NCI-H1417 (cell line): ENCODE data around the gene EMILIN1.
A peak's percentile ranks its signal among the peaks of the same experiment; 100 is the strongest.

ENCODE experiments used
- DNase-seq, 3 experiments: peaks; one replicate each; lab custom pipeline; 2025; lab: John Stamatoyannopoulos, UW

The EMILIN1 gene

DNA sequence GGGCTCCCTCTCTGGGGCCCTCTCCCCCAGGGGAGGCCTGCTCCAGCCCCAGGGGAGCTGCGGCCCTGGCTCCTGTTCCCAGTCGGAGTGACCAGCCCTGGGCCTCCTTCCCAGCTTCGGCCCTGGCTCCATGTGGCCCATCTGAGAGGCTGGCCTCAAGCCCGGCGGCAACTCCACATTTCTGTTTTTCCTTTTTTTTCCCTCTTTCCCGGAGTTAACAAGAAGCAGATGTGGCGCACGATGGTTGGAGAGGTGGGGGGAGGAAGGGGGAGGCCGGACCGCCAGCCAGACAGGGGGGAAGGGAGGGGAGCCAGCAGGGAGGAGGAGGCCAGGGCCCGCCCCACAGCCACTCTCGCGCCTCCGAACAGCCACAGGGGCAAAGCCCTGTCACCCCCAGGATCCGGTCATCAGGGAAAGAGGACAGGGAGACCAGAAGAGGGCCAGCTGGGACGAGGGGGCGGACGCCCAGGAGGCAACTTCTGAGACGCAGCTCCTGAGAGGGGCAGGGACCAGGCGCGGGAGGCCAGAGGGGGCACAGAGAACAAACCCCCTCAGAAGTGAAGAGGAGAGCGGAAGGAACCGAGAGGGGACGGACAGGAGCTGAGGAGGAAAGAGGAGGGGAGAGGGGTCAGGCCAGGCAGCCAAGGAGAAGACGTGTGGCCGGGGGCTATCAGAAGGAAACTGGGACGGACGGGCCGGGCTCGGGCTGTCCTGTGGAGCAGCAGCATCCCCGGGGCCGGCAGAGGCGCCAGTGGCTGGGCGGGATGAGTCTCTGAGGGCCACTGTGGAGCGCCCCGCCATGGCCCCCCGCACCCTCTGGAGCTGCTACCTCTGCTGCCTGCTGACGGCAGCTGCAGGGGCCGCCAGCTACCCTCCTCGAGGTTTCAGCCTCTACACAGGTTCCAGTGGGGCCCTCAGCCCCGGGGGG, at the start of gene EMILIN1:
TSS of gene EMILIN1 (plus strand) at position 349 of the 928 bp plus-strand sequence. CDS start at position 800, 451 bp downstream.
- no peak for DNase-seq

DNA sequence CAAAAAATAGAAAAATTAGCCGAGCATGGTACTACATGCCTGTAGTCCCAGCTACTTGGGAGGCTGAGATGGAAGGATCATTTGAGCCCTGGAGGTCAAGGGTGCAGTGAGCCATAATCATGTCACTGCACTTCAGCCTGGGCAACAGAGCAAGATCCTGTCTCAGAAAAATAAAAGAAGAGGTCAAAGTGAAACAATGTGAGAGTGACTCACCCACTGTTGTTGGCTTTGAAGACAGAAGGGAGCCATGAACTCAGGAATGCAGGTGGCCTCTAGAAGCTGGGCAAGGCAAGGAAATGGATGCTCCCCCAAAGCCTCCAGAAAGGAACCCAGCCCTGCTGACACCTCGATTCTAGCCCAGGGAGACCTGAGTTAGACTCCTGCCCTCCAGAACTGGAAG, 49.4 kb upstream of the EMILIN1 start:
- no peak for DNase-seq

DNA sequence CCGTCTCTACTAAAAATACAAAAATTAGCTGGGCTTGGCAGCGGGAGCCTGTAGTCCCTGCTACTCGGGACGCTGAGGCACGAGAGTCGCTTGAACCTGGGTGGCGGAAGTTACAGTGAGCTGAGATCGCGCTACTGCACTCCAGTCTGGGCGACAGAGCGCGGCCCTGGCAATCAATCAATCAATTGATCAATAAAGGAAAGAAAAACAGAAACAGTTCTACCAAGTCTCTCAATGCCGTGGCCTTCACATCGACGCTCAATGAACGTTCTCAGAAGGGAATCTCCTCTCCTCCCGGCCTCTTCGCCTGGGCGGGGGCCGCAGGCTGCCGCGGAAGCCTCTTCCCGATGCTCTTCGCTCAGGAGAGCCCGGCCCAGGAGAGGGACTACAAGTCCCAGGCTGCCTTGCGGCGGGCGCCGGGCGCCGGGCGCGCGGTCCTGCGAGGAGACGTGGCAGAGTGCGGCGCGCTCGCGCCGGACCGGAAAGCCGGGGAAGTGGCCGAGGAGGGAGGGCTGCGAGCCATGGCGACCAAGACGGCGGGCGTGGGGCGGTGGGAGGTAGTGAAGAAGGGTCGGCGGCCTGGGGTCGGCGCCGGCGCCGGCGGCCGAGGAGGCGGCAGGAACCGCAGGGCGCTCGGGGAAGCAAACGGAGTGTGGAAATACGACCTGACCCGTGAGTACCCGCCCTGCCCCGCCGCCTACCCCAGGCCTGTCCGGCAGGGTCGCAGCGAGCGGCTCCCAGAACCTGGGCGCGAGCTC, 45.7 kb upstream of the EMILIN1 start, which contains the start of gene TMEM214:
TSS of gene TMEM214 (plus strand) at position 471 of the 758 bp plus-strand sequence. CDS start at position 522, 51 bp downstream.
- peak; percentile 92 to 95 (median 93) for DNase-seq

DNA sequence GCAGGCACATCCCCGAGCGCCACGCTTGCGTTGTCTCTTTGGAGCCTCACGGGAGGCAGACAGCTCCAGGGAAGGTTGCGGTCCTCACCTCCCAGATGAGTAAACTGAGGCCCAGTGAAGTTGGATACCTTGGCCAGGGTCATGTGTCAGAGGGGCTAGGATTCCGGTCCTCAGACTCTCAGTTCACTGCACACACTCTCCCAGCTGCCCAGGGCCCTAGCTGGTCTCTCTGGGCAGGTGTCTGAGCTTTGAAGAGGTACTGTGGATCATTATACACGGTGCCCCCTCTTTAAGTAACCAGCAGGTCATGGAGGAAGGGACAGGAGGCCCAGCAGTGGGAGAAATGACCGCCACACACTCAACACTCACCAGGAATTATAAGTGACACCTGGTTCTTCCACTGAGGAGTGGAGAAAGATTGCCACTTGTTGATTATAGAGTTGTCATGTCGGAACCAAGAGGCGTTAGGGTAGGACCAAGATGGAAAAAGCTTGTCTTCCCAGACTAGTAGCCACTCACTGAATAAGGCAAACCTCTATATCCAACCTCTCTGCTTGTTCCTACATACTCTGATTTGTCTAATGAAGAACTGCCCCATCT, 45.1 kb upstream of the EMILIN1 start:
- no peak for DNase-seq

DNA sequence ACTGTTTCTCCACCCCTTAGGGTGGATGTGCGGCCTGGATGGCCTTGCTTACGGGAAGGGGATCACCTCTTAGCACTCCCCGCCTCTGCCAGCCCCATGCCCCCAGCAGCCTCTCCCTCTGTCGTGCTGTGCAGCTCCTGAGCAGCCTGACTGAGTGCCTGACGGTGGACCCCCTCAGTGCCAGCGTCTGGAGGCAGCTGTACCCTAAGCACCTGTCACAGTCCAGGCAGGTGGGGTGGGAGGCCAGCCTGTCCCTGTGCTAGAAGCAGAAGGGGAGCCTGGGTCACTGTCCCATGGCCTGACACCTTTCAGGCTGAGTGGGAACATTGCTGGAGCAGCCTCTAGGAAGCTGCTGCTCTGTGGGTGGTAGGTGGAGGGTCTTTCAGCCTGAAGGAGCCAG, 40.4 kb upstream of the EMILIN1 start:
- no peak for DNase-seq

DNA sequence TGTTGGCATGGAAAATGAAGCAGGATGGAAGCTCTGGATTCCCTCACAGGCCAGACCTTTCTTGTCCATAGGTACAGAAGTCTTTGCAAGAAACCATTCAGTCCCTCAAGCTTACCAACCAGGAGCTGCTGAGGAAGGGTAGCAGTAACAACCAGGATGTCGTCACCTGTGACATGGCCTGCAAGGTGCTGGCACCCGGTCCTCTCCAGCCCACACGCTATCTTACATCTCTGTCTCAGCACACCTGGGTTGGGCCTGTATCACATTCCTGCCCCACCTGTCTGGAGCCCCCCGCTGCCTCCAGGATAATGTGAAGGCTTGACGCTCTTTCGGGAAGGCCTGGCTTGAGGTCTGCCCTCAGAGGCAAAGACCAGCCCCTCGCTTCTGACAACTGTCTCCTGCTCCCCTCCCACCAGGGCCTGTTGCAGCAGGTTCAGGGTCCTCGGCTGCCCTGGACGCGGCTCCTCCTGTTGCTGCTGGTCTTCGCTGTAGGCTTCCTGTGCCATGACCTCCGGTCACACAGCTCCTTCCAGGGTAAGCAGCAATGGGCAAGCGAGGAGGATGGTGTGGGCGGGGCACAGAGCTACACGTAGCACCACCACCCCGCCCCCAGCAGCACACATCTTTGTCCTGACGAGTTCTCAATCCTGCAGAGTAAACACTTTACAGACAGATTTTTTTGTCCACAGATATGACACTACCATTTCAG, 39.6 kb upstream of the EMILIN1 start:
- no peak for DNase-seq

DNA sequence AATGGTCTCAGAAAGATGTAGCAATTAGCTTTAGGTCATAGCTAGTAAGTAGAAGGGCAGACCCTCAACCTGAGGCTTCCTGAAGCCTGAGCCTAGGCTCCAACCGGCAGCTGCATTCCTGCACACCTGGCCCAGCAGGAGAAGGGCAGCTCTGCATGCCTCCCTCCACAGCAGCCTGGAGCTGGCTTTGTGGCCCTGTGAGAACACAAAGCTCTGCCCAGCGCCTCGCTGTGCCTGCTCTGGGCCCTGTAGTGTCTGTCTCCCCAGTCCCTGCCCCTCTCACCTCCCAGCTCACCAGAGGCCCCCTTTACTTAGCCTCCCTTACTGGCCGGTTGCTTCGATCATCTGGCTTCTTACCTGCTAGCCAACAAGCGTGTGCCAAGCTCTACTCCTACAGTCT, 39.0 kb upstream of the EMILIN1 start:
- no peak for DNase-seq

DNA sequence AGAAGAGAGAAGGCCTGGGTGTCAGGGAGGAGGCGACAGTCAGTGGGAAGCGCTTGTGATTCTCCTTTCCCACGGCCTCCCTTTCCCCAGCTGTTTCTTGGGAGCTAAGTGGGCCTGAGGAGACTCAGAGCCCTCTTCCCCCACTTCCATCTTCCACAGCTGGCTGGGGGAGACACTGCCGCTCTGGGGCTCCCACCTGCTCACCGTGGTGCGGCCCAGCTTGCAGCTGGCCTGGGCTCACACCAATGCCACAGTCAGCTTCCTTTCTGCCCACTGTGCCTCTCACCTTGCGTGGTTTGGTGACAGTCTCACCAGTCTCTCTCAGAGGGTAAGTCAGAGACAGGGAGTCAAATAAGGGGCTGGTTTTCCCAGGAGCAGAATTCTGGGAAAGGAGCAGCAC, 38.5 kb upstream of the EMILIN1 start:
- no peak for DNase-seq

DNA sequence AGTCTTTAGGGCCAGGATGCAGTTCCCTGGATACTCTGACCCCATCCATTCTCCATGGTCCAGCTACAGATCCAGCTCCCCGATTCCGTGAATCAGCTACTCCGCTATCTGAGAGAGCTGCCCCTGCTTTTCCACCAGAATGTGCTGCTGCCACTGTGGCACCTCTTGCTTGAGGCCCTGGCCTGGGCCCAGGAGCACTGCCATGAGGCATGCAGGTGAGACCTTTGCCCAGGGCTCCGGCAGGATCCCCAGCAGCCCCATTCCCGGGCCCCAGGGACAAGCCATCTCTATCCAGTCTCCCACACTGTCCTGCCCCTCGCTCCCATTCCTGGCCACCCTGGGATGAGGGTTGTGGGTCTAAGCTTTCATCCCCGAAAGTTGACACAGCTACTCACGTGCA, 38.1 kb upstream of the EMILIN1 start:
- DNase-seq: no peak

DNA sequence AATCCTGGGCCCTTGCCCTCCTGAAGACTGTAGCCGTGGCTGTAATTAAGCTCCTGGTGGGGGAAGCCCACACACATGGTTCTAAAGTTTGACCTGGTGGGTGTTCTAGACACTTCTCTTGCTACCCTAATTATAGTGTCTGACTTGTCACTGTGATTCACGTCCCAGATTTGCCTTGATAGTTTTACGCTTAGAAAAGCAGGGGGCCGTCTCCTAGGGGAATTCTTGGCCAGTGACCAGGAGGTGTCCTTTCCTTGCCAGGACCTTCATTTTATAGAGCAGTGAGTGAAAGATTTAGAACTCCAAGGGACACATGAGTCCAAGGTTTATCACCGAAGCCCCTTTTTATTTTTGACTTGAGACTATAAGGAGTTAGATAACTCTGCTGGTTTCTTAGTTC, 36.7 kb upstream of the EMILIN1 start:
- no peak for DNase-seq

DNA sequence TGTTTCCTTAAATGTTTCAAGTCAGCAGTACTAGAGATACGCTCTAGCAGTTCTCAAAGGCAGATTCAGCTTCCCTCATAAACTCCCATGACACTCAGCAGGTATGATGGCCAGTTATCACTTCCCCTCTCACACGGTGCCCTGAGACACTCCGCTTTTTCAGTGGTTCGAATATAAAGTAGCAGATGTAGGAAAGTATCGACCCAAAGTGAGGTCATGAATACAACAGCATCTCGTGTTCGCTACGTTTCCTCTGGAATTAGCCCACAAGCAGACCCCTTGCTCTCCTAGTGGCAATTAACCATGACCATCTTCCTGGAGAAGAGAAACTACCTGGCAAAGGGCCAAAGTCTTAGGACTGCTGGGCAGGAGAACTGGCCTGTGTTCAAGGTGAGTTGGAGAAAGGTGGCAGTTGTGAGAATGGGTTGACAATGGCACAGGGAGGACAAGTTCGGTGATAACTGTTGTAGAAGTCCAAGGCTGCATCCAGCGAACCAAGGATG, 36.2 kb upstream of the EMILIN1 start:
- DNase-seq: peak in 2 of 3 experiments; percentile 33 to 85

DNA sequence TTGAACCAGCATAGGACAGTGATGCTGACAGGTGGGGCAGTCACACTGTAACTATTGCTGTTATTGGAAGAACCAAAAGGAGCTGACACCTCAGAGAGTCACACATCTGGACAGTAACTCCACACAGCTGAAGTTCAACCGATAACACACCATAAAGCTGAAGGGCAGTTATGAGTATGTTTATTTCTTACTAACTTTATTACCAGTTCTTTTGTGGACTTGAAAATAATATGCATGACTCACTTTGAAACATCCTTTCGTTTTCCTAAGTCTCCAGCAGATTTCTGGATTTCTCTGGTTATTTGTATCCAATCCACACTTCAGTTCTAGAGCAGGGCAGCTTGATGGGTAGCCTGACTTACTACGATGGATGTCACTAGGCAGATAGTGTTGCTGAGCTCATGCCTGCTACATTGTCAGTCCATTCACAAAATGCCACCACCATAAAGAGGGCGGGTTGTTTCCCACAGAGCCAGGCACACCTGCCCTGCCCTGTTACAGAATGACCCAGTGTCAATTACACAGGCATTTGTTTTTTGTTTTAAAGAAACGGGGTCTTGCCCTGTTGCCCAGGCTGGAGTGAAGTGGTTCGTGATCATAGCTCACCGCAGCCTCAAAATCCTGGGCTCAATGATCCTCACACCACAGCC, 35.3 kb upstream of the EMILIN1 start:
- no peak for DNase-seq

DNA sequence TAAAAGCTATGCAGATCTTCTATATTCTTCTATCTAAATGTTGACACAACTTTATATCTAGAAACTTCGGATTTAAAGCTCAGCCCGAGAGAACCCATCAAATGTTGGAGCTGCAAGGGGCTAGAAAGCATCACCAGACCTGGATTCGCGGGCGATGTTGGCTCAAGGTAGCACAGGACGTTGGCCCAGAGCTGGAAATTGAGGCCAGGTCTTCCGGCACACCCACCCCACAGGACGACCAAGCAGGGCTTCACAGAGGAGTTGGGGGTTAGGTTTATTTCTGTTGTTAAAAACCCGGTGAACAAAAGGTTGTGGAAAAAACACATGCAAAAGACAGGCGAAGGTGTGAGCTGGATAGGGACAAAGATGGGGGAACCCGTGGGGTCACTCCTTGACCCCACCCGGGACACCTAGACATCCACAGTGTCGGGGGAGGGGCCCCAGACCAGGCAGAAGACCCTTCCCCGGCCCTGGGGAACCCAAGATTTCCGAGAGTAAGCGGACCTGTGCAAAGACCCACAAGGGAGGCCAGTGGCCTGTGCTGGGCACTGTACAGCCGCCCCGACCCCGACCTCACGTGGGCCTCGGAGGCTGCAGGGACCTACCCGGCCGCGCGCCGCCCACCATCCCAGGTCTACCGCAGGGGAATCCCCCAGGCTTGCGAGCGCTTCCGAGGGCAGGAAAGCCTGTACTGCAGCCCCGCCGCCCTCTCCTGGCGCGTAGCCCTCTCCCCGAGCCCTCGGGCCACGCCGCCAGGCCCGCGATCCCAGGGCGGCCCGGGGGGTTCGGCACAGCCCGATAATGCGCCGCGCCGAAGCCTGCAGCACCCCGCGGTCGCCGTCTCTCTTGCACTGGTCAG, 28.8 kb upstream of the EMILIN1 start:
- DNase-seq: peak in 1 of 3 experiments; percentile 91

DNA sequence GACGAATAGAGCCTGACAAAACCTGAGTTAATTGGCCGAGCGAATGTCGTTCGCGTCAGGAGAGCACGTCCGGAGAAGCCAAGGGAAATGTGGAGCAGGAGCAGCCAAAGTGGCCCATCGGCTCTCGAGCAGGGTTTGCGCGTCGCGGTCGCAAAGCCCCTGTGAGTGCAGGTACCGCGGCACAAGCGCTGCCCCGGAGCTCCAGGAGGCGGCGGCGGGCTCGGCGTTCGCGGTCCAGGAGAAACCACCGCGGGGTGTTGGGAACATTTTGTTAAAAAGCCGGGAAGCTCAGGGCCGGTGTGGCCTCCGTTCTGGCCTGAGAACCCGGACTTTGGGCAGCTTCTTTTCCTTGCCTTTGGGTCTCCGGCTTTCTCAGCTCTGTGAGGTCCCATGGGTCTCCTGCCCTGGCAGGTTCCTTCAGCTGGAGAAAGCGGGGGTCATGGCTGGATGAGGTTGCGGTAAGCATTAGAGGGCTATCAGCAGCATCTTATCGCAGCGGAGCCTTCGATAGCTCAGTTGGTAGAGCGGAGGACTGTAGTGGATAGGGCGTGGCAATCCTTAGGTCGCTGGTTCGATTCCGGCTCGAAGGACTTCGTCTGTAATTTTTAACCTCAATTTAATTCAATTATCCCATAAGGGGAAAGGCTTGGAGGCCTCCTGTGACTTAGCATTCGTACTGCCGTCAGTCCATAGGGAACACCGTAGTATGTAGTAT, 28.0 kb upstream of the EMILIN1 start:
- DNase-seq: peak; percentile 97 to 99 (median 98)

DNA sequence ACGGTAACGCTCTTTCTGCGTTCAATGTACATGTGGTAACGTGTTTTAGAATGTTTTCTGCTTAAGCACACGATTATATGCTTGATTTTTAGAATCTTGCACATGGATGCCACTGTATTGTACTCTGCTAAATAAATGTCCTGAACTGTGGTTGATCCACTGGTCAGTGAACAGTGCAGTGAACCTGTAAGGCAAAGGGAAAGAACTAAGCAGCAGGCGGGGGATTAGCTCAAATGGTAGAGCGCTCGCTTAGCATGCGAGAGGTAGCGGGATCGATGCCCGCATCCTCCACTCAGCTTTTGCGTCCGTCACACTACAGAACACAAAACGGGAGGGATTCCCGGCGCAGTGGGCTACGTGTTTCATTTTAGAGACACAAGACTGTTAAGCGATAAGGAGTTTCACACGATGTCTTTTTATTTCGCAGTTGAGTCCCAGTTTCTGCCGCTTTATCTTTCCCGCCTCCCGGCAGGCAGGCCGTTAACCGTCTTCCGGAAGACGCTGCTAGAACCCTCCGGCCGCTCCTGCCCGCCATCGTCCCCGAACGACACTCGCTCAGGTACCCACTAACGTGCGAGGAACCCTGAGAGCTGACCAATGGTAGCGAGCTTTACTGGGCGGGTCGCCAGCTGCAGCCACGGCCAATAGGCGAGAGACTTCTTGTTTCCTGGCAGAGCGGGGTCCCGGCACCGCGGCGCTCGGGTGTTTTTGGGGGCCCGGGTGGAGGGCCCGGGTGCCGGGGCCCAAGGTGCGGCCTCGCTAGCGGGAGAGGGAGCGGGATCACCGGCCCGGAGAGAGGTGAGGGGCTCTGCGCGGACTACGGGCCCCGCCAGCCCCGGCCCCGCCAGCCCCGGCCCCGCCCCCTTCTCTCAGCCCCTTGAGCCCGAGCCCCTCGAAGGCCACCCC, 27.2 kb upstream of the EMILIN1 start, which contains the start of gene AGBL5:
TSS of gene AGBL5 (plus strand) at position 673 of the 906 bp plus-strand sequence. CDS start 1,291 bp downstream, outside the sequence.
- DNase-seq: peak; percentile 96 to 99 (median 98)

DNA sequence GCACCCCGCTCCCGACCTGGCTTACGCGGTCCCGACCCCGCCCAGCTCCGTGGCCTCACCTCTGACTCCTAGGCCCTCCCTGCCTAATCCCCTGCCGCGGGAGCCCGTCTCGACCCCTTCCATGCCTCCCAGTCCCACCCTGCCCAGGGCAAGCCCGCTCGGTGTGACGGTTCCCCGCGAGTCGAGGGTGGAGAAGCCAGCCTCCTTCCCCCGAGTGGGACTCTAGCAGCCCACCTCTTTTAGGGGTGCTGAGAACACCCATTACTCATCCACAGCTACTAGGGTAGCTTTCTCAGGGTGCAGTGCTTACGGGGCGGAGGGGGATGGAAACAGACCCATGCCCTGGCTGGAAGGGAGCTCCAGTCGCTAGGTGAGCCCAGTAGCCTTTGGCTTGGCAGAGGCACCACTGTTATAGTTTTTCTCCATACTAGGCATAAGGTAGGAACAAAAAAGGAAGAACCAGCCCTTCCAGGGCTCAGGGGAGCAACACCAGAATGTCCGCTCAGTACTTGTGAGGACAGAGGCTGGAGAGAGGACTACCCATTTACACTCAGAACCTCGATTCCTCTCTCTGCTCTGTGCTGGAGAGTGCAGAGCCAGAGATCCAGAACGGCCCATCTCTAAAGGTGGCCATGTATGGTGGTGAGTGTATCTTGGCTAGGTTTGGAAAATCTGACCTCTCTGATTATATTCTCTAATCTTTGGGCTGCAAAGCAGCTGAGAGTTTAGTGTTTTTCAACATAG, 26.3 kb upstream of the EMILIN1 start:
- no peak for DNase-seq

DNA sequence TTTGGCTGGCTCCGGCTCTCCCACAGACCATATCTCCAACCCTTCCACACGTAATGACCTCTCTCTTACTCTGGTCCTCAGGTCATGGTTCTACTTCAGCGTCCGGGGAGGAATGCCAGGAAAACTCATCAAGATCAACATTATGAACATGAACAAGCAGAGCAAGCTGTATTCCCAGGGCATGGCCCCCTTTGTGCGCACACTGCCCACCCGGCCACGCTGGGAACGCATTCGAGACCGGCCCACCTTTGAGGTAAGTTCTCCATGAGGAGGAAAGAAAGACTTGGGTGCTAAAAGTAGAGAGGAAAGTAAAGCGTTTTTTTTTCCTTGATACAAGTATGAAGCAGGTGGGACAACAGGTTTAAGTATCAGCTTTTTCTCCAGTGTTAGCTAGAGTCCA, 25.1 kb upstream of the EMILIN1 start:
- no peak for DNase-seq
